NCI-H187 treated with DMSO at 0.1 percent for 48 hours (cell line): ENCODE data around the gene CD6.
A peak's percentile ranks its signal among the peaks of the same experiment; 100 is the strongest.
"Not testable (repeated sequence)": the region's sequence is repeated elsewhere in the genome, so short reads cannot be mapped to it uniquely, and the experiment has no call there.

ENCODE experiments used
- DNase-seq: peaks from one replicate; lab custom pipeline; 2025; lab: John Stamatoyannopoulos, UW

The CD6 gene

GRCh38 chr11:60951904-60952741, 19.4 kb upstream of the CD6 start, which contains the start of gene SLC15A3:
Gene SLC15A3 (minus strand): TSS chr11:60952176. CDS start chr11:60951551, 625 bp downstream.
- DNase-seq, result no peak

GRCh38 chr11:60952742-60953170, 18.7 kb upstream of the CD6 start:
- DNase-seq, result no peak

GRCh38 chr11:60953781-60954180, 17.7 kb upstream of the CD6 start:
- DNase-seq, result no peak

GRCh38 chr11:60954421-60954820, 17.1 kb upstream of the CD6 start:
- DNase-seq, result no peak

- DNase-seq, result peak; percentile 34
These were observed 15.9 kb upstream of the CD6 start for GRCh38 chr11:60955571-60955970.

GRCh38 chr11:60957188-60957587, 14.3 kb upstream of the CD6 start:
- DNase-seq, result no peak

- DNase-seq, result no peak
These were observed 12.0 kb upstream of the CD6 start for GRCh38 chr11:60959431-60959830.

- no peak for DNase-seq
These were observed 11.1 kb upstream of the CD6 start for GRCh38 chr11:60960405-60960804.

- no peak for DNase-seq
These were observed 6.7 kb upstream of the CD6 start for GRCh38 chr11:60964801-60965200.

- DNase-seq, result no peak
These were observed 4.6 kb upstream of the CD6 start for GRCh38 chr11:60966890-60967289.

- DNase-seq, result no peak
These were observed 3.3 kb upstream of the CD6 start for GRCh38 chr11:60968223-60968622.

GRCh38 chr11:60970369-60970774, 1.1 kb upstream of the CD6 start:
- no peak for DNase-seq

GRCh38 chr11:60970890-60971289, 590 bp upstream of the CD6 start:
- no peak for DNase-seq

GRCh38 chr11:60972182-60973030, 926 bp downstream of the CD6 start:
- no peak for DNase-seq

- DNase-seq, result no peak
These were observed 2.2 kb downstream of the CD6 start for GRCh38 chr11:60973699-60974098.

- DNase-seq, result not testable (repeated sequence)
These were observed 2.8 kb downstream of the CD6 start for GRCh38 chr11:60974316-60974715.

GRCh38 chr11:60974726-60975125, 3.2 kb downstream of the CD6 start:
- no peak for DNase-seq

GRCh38 chr11:60977224-60977623, 5.7 kb downstream of the CD6 start:
- DNase-seq, result no peak

GRCh38 chr11:60977836-60978235, 6.4 kb downstream of the CD6 start:
- no peak for DNase-seq

- no peak for DNase-seq
These were observed 7.3 kb downstream of the CD6 start for GRCh38 chr11:60978546-60979380.

- no peak for DNase-seq
These were observed 10.0 kb downstream of the CD6 start for GRCh38 chr11:60981515-60981914.

- DNase-seq, result no peak
These were observed 10.7 kb downstream of the CD6 start for GRCh38 chr11:60982184-60982583.
